ENCODE measurements around the gene PSG11.
"Not testable (repeated sequence)": the region's sequence is repeated elsewhere in the genome, so short reads cannot be mapped to it uniquely, and the experiment has no call there.

Gene PSG11

GRCh38 chr19:43026369-43026768 is at the start of gene PSG11:
Gene PSG11, minus strand, starts transcription at chr19:43026469. Its CDS starts 97 bp downstream, at chr19:43026372.
- H3K27me3 ChIP-seq (replicated peaks; ENCODE audit: control insufficient read depth, insufficient read depth, low read length); H3K4me3 ChIP-seq (replicated peaks; ENCODE audit: low read depth, low read length); DNase-seq (ENCODE audit: extremely low read depth, insufficient read length); H3K36me3 ChIP-seq (ENCODE audit: control insufficient read depth, insufficient read depth, low read length): not testable (repeated sequence)

GRCh38 chr19:43062418-43062817 is 36.1 kb upstream of the PSG11 start:
- not testable (repeated sequence) for DNase-seq (ENCODE audit: extremely low read depth, insufficient read length); H3K4me3 ChIP-seq (replicated peaks; ENCODE audit: low read depth, low read length)

GRCh38 chr19:43061326-43061725 is 35.1 kb upstream of the PSG11 start:
- not testable (repeated sequence) for DNase-seq (ENCODE audit: extremely low read depth, insufficient read length); H3K36me3 ChIP-seq (ENCODE audit: control insufficient read depth, insufficient read depth, low read length); H3K27me3 ChIP-seq (replicated peaks; ENCODE audit: control insufficient read depth, insufficient read depth, low read length); H3K4me3 ChIP-seq (replicated peaks; ENCODE audit: low read depth, low read length)

More at GRCh38 chr19:43062418-43062817, 36.1 kb upstream of the PSG11 start:
- H3K27me3 ChIP-seq (replicated peaks; ENCODE audit: control insufficient read depth, insufficient read depth, low read length); H3K36me3 ChIP-seq (ENCODE audit: control insufficient read depth, insufficient read depth, low read length): not testable (repeated sequence)

GRCh38 chr19:43060254-43060653 is 34.0 kb upstream of the PSG11 start:
- H3K36me3 ChIP-seq (ENCODE audit: control insufficient read depth, insufficient read depth, low read length) = not testable (repeated sequence)

GRCh38 chr19:43059482-43059881 is 33.2 kb upstream of the PSG11 start:
- not testable (repeated sequence) for H3K27me3 ChIP-seq (replicated peaks; ENCODE audit: control insufficient read depth, insufficient read depth, low read length)

More at GRCh38 chr19:43060254-43060653, 34.0 kb upstream of the PSG11 start:
- not testable (repeated sequence) for H3K27me3 ChIP-seq (replicated peaks; ENCODE audit: control insufficient read depth, insufficient read depth, low read length); DNase-seq (ENCODE audit: extremely low read depth, insufficient read length); H3K4me3 ChIP-seq (replicated peaks; ENCODE audit: low read depth, low read length)

GRCh38 chr19:43058440-43058839 is 32.2 kb upstream of the PSG11 start:
- not testable (repeated sequence) for H3K36me3 ChIP-seq (ENCODE audit: control insufficient read depth, insufficient read depth, low read length); DNase-seq (ENCODE audit: extremely low read depth, insufficient read length)

More at GRCh38 chr19:43059482-43059881, 33.2 kb upstream of the PSG11 start:
- H3K36me3 ChIP-seq (ENCODE audit: control insufficient read depth, insufficient read depth, low read length); H3K4me3 ChIP-seq (replicated peaks; ENCODE audit: low read depth, low read length); DNase-seq (ENCODE audit: extremely low read depth, insufficient read length): not testable (repeated sequence)

GRCh38 chr19:43047966-43048365 is 21.7 kb upstream of the PSG11 start:
- not testable (repeated sequence) for H3K27me3 ChIP-seq (replicated peaks; ENCODE audit: control insufficient read depth, insufficient read depth, low read length); DNase-seq (ENCODE audit: extremely low read depth, insufficient read length); H3K36me3 ChIP-seq (ENCODE audit: control insufficient read depth, insufficient read depth, low read length); H3K4me3 ChIP-seq (replicated peaks; ENCODE audit: low read depth, low read length)

More at GRCh38 chr19:43058440-43058839, 32.2 kb upstream of the PSG11 start:
- not testable (repeated sequence) for H3K27me3 ChIP-seq (replicated peaks; ENCODE audit: control insufficient read depth, insufficient read depth, low read length); H3K4me3 ChIP-seq (replicated peaks; ENCODE audit: low read depth, low read length)

- H3K4me3 ChIP-seq (replicated peaks; ENCODE audit: low read depth, low read length); DNase-seq (ENCODE audit: extremely low read depth, insufficient read length); H3K27me3 ChIP-seq (replicated peaks; ENCODE audit: control insufficient read depth, insufficient read depth, low read length); H3K36me3 ChIP-seq (ENCODE audit: control insufficient read depth, insufficient read depth, low read length): not testable (repeated sequence)
These were observed 20.3 kb upstream of the PSG11 start for GRCh38 chr19:43046578-43046977.

GRCh38 chr19:43043492-43044180 is 17.4 kb upstream of the PSG11 start:
- not testable (repeated sequence) for DNase-seq (ENCODE audit: extremely low read depth, insufficient read length); H3K4me3 ChIP-seq (replicated peaks; ENCODE audit: low read depth, low read length); H3K27me3 ChIP-seq (replicated peaks; ENCODE audit: control insufficient read depth, insufficient read depth, low read length); H3K36me3 ChIP-seq (ENCODE audit: control insufficient read depth, insufficient read depth, low read length)

- not testable (repeated sequence) for H3K36me3 ChIP-seq (ENCODE audit: control insufficient read depth, insufficient read depth, low read length); H3K4me3 ChIP-seq (replicated peaks; ENCODE audit: low read depth, low read length); H3K27me3 ChIP-seq (replicated peaks; ENCODE audit: control insufficient read depth, insufficient read depth, low read length); DNase-seq (ENCODE audit: extremely low read depth, insufficient read length)
- peak; percentile 28 for TF ChIP-seq CTCF (IDR thresholded peaks at IDR 0.05; ENCODE audit: insufficient read depth, low read length, poor library complexity, severe bottlenecking)
These were observed 5.4 kb upstream of the PSG11 start for GRCh38 chr19:43031645-43032044.
